Stimulated activated CD4-positive, alpha-beta T cell treated with anti-CD3 and anti-CD28 coated beads, TNF-alpha, amount 100 ng/mL, for 4 hours (primary cell): ENCODE measurements around the gene TCP11L1.
"Not testable (repeated sequence)": the region's sequence is repeated elsewhere in the genome, so short reads cannot be mapped to it uniquely, and the experiment has no call there.

ENCODE experiments used
- DNase-seq, 3 experiments: peaks; one replicate each; pipeline ENCODE4 v3.0.0-alpha.2; 2020; ENCODE audit warnings: low read depth in 3 of 3

Gene TCP11L1

DNA sequence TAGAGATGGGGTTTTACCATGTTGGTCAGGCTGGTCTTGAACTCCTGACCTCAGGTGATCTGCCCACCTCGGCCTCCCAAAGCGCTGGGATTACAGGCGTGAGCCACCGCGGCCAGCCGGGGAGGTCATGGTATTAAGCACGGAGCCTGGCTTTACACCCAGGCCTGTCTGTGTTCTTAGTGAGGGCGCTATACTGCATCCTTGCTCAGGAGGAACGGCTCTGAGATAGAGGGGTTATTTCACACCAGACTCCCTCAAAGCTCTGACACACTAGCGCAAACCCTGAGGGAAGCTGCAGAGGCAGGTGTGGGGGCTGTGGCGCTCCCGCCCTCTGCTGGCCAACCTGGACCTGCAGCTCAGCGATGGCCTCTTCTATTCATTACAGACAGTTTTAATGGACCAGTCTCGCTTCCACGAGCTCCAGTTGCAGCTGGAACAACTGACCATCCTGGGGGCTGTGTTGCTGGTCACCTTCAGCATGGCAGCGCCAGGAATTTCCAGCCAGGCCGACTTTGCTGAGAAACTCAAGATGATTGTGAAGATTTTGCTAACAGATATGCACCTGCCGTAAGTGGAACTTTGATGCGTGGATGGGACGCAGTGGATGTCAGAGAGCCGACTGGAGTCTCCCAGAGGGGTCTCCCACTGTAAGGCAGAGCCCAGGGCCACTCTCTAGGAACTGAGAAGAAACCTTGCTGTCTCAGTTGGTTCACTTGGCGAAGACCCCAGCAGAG lies 26.2 kb downstream of the TCP11L1 start:
- peak; percentile 47 to 51 (median 47) for DNase-seq

- DNase-seq = no peak
These were observed 27.9 kb downstream of the TCP11L1 start for GRCh38 chr11:33067294-33067693.

DNA sequence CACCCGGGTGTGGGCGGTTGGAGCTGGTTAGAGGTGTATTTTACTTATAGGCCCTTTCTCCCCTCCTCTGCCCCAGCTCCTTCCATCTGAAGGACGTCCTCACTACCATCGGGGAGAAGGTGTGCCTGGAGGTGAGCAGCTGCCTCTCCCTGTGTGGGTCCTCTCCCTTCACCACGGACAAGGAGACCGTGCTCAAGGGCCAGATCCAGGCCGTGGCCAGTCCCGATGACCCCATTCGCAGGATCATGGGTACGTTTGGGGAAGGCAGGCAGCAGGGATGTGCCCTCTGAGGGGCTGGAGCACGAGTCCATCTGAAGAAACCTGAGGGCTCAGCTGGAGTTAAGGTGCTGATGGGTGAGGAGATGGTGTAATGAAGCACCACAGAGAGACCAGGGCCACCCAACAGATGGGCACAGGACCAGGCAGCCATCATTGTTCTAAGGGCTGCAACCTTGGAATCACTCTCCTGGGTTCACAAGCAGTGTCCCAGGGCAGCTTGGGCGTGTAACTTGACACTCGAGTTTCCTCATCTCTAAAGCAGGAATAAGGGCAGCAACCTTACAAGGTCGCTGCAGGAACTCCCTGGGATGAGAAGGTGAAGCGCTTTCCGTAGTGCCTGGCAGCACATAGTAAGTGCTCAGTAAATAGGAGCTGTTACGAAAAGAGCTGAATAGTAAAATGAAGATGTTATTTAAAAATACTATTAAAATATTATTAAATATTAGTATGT lies 29.4 kb downstream of the TCP11L1 start:
- DNase-seq = no peak

- DNase-seq = no peak
These were observed 33.1 kb downstream of the TCP11L1 start for GRCh38 chr11:33072465-33072864.

- DNase-seq = no peak
These were observed 44.5 kb downstream of the TCP11L1 start for GRCh38 chr11:33083918-33084317.

GRCh38 chr11:33086017-33086416 lies 46.6 kb downstream of the TCP11L1 start:
- no peak for DNase-seq

GRCh38 chr11:33089776-33090175 lies 50.4 kb downstream of the TCP11L1 start:
- DNase-seq = no peak

DNA sequence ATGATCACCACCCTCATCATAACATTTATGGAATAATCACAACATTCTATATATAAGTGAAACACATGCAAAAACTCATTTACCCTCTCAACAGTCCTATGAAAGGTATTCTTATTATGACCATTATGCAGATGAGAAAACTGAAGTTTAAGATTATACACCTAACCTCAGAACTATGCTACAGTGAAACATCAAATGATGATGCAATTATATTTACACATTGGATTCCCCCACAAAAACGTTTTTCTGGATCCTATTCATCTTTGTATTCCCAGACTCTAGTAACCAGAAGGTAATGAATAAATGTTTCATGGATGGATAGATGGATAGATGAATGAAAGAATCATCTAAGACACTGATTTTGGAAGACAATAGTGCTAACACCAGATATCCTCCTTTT lies 54.8 kb downstream of the TCP11L1 start:
- DNase-seq = no peak

DNA sequence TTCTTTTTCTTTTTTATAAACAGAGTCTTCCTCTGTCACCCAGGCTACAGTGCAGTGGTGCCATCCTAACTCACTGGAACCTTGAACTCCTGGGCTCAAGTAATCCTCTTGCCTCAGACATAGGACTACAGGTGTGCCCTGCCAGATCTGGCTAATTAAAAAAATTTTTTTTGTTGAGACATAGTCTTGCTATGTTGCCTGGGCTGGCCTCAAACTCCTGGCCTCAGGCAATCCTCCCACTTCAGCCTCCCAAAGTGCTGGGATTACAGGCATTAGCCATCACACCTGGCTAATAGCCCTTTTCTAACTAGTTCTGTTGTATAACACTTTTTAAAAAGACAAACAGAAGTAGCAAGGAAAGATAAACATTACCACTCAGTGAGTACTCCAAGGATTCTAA lies 64.5 kb downstream of the TCP11L1 start:
- no peak for DNase-seq

DNA sequence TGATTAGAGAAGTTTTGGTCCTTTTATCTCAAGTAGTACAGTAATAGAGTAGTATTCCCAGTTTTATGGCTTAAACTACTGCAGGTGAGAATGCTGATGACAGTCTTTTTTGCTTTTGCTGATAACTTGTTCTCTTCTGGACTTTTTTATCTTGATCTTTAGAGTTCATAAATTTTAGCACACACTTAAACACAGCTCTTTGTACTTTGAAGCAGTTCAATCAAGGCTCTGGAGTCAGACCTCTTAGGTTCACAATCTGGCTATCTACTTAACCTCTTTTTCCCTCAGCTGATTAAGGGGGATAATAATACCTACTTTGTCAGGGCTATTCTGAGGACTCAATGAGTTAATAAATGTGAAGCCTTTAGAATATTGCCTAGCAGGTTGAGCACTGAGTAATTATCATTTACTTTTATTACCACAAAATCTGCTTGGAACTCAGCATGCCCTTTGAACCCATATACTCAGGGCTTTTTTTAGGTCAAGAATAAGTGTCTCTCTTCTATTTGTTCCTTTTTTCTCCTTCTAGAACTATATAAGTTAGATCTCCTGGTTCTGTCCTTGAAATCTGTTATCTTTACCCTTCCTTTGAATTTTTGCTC lies 70.0 kb downstream of the TCP11L1 start:
- DNase-seq = no peak

GRCh38 chr11:33110083-33110482 lies 70.7 kb downstream of the TCP11L1 start:
- no peak for DNase-seq

- DNase-seq = no peak
These were observed 77.2 kb downstream of the TCP11L1 start for GRCh38 chr11:33116535-33116934.

- not testable (repeated sequence) for DNase-seq
These were observed 83.3 kb downstream of the TCP11L1 start for GRCh38 chr11:33122696-33123095.
